ENCODE measurements around the gene TMEM72. TPM values are rescaled to one million over a fixed set of nuclear protein-coding genes. Genes with fewer than 3 reads are reported as not detected.

Gene TMEM72
- total RNA-seq, 1 experiment from 2014 or later: not detected

GRCh38 chr10:44935201-44935965, 24.2 kb downstream of the TMEM72 start:
- H3K9me3 Mint-ChIP-seq (ENCODE audit: unreplicated experiment): no peaks in the 10 kb centered on the region
- ChIA-PET POLR2A (no interaction called here), CTCF (interaction anchor here (1.1 to 1.6 kb wide), 3 partner anchors 10 to 43 kb away, joined by 3 to 4 read pairs (median 3); partner anchors contain the start of gene DEPP1)
- intact Hi-C loops (cut with micrococcal nuclease; ENCODE audit: unreplicated experiment): no loop called here
- peaks cover 20% of the 10 kb centered on the region for H3K4me1 Mint-ChIP-seq (ENCODE audit: low read depth, unreplicated experiment)
- Histone ChIP-seq H3K9me3 (no peaks in the 10 kb centered on the region), H3K27me3 (replicated peaks; ENCODE audit: control insufficient read depth, insufficient read depth, low read length) (no peaks in the 10 kb centered on the region), H3K36me3 (ENCODE audit: control insufficient read depth, insufficient read depth, low read length) (no peaks in the 10 kb centered on the region), H3K4me3 (ENCODE audit: low read depth, low read length) (no peak overlapping the region), H3K4me1 (peaks cover 28% of the 10 kb centered on the region)
- H3K36me3 Mint-ChIP-seq (ENCODE audit: insufficient read depth, unreplicated experiment): no peaks in the 10 kb centered on the region
- H3K27ac Mint-ChIP-seq (ENCODE audit: unreplicated experiment): peak overlapping the region; percentile 23
- DNase-seq: peak in 1 of 2 experiments; percentile 41
- H3K27me3 Mint-ChIP-seq (ENCODE audit: insufficient read depth, unreplicated experiment): no peaks in the 10 kb centered on the region
- no TSS peak for BruUV-seq (replicated peaks)
- no peak overlapping the region for H3K4me3 Mint-ChIP-seq (ENCODE audit: unreplicated experiment)
- no peak for TF ChIP-seq CTCF (IDR thresholded peaks at IDR 0.05; ENCODE audit: insufficient read depth in 1 of 2, low read depth in 1 of 2, low read length in 1 of 2, severe bottlenecking in 1 of 2, unreplicated experiment in 1 of 2)

- Histone ChIP-seq H3K4me1 (peaks cover 28% of the 10 kb centered on the region), H3K4me3 (ENCODE audit: low read depth, low read length) (no peak overlapping the region), H3K36me3 (ENCODE audit: control insufficient read depth, insufficient read depth, low read length) (no peaks in the 10 kb centered on the region), H3K9me3 (no peaks in the 10 kb centered on the region), H3K27me3 (replicated peaks; ENCODE audit: control insufficient read depth, insufficient read depth, low read length) (no peaks in the 10 kb centered on the region)
- DNase-seq: no peak
- no peaks in the 10 kb centered on the region for H3K27me3 Mint-ChIP-seq (ENCODE audit: insufficient read depth, unreplicated experiment)
- H3K4me1 Mint-ChIP-seq (ENCODE audit: low read depth, unreplicated experiment): peaks cover 20% of the 10 kb centered on the region
- no TSS peak for BruUV-seq (replicated peaks)
- H3K36me3 Mint-ChIP-seq (ENCODE audit: insufficient read depth, unreplicated experiment): no peaks in the 10 kb centered on the region
- no peak for TF ChIP-seq CTCF (IDR thresholded peaks at IDR 0.05; ENCODE audit: insufficient read depth in 1 of 2, low read depth in 1 of 2, low read length in 1 of 2, severe bottlenecking in 1 of 2, unreplicated experiment in 1 of 2)
- no peak overlapping the region for H3K4me3 Mint-ChIP-seq (ENCODE audit: unreplicated experiment)
- POLR2A ChIA-PET: interaction anchor here (0.8 kb wide), 1 partner anchor 24 kb away, joined by 3 read pairs; the partner anchor contains the start of gene RASSF4
- H3K27ac Mint-ChIP-seq (ENCODE audit: unreplicated experiment): peak overlapping the region; percentile 23
- intact Hi-C loops (cut with micrococcal nuclease; ENCODE audit: unreplicated experiment): no loop called here
- CTCF ChIA-PET: interaction anchor here (1.1 to 1.6 kb wide), 3 partner anchors 11 to 43 kb away, joined by 3 to 4 read pairs (median 3); partner anchors contain the start of gene DEPP1
- H3K9me3 Mint-ChIP-seq (ENCODE audit: unreplicated experiment): no peaks in the 10 kb centered on the region
These were observed 24.8 kb downstream of the TMEM72 start for GRCh38 chr10:44935966-44936295.

GRCh38 chr10:44936314-44936975, 25.3 kb downstream of the TMEM72 start:
- Mint-ChIP-seq H3K9me3 (ENCODE audit: unreplicated experiment) (peaks cover 3% of the 10 kb centered on the region), H3K4me1 (ENCODE audit: low read depth, unreplicated experiment) (peaks cover 20% of the 10 kb centered on the region), H3K4me3 (ENCODE audit: unreplicated experiment) (no peak overlapping the region), H3K27ac (ENCODE audit: unreplicated experiment) (no peak overlapping the region), H3K36me3 (ENCODE audit: insufficient read depth, unreplicated experiment) (no peaks in the 10 kb centered on the region), H3K27me3 (ENCODE audit: insufficient read depth, unreplicated experiment) (no peaks in the 10 kb centered on the region)
- POLR2A ChIA-PET: interaction anchor here (0.8 kb wide), 1 partner anchor 23 kb away, joined by 3 read pairs; the partner anchor contains the start of gene RASSF4
- Histone ChIP-seq H3K36me3 (ENCODE audit: control insufficient read depth, insufficient read depth, low read length) (no peaks in the 10 kb centered on the region), H3K9me3 (no peaks in the 10 kb centered on the region), H3K4me1 (peaks cover 28% of the 10 kb centered on the region), H3K27me3 (replicated peaks; ENCODE audit: control insufficient read depth, insufficient read depth, low read length) (no peaks in the 10 kb centered on the region), H3K4me3 (ENCODE audit: low read depth, low read length) (no peak overlapping the region)
- no TSS peak for BruUV-seq (replicated peaks)
- DNase-seq: peak in 1 of 2 experiments; percentile 12
- intact Hi-C loops (cut with micrococcal nuclease; ENCODE audit: unreplicated experiment): no loop called here
- TF ChIP-seq CTCF (IDR thresholded peaks at IDR 0.05; ENCODE audit: insufficient read depth in 1 of 2, low read depth in 1 of 2, low read length in 1 of 2, severe bottlenecking in 1 of 2, unreplicated experiment in 1 of 2): no peak
- CTCF ChIA-PET: interaction anchor here (1.3 kb wide), 1 partner anchor 27 kb away, joined by 3 read pairs; no protein-coding TSS in a partner anchor
